SU-DHL-6 (cell line): ENCODE results near the gene VPS13D.
"Not testable (repeated sequence)": the region's sequence is repeated elsewhere in the genome, so short reads cannot be mapped to it uniquely, and the experiment has no call there.

ENCODE experiments used
- H2AFZ ChIP-seq: fragments of 200-600 bp; sonication (generic); 2 replicates; pipeline ENCODE4 v1.6.1; 2014; ENCODE audit warnings: low read depth, mild to moderate bottlenecking, moderate library complexity, mixed read lengths, antibody characterized with exemption, low read length; ENCODE audit not compliant: severe bottlenecking
- H3F3A ChIP-seq: fragments of 200-600 bp; shearing (Covaris generic); 2 replicates; pipeline ENCODE4 v1.6.0; 2016; ENCODE audit warnings: antibody characterized with exemption, mild to moderate bottlenecking; ENCODE audit not compliant: insufficient read depth
- H3K27ac ChIP-seq: fragments of 200-600 bp; sonication (generic); 2 replicates; pipeline ENCODE4 v1.5.1; 2016; ENCODE audit warnings: low read depth, mild to moderate bottlenecking, low read length, moderate library complexity, mixed read lengths
- H3K27me3 ChIP-seq: fragments of 200-600 bp; sonication (generic), shearing (Covaris generic); 2 replicates; pipeline ENCODE4 v1.6.0; 2014; ENCODE audit warnings: mild to moderate bottlenecking, low read length
- H3K36me3 ChIP-seq: fragments of 200-600 bp; sonication (generic); 2 replicates; pipeline ENCODE4 v1.6.1; 2014; ENCODE audit warnings: mild to moderate bottlenecking, low read length, mixed read lengths
- H3K4me2 ChIP-seq: fragments of 300-600, 200-600 bp; shearing (Covaris generic), sonication (generic); 2 replicates; pipeline ENCODE4 v1.6.0; 2014; ENCODE audit warnings: low read length, low read depth, mild to moderate bottlenecking; ENCODE audit not compliant: poor library complexity, severe bottlenecking
- H3K4me3 ChIP-seq: fragments of 200-600 bp; sonication (generic); 2 replicates; pipeline ENCODE4 v1.5.1; 2014; ENCODE audit warnings: antibody characterized with exemption, low read length, mild to moderate bottlenecking, mixed read lengths; ENCODE audit not compliant: insufficient read depth, poor library complexity, severe bottlenecking
- H3K79me2 ChIP-seq: fragments of 200-600 bp; sonication (generic); 2 replicates; pipeline ENCODE4 v1.6.1; 2014; ENCODE audit warnings: mild to moderate bottlenecking, low read length, moderate library complexity; ENCODE audit not compliant: insufficient read depth
- H3K9ac ChIP-seq: fragments of 200-600 bp; sonication (generic); 2 replicates; pipeline ENCODE4 v1.7.0; 2014; ENCODE audit warnings: mild to moderate bottlenecking, low read length
- H3K9me2 ChIP-seq: fragments of 200-600 bp; sonication (generic); replicated peaks from 2 replicates; pipeline ENCODE4 v1.6.1; 2014; ENCODE audit warnings: low read length; ENCODE audit not compliant: insufficient read depth
- H3K9me3 ChIP-seq: fragments of 200-600 bp; sonication (generic); 2 replicates; pipeline ENCODE4 v1.6.1; 2014; ENCODE audit warnings: low read length, mixed read lengths; ENCODE audit not compliant: insufficient read depth
- H4K20me1 ChIP-seq: fragments of 200-600 bp; sonication (generic); 2 replicates; pipeline ENCODE4 v1.6.1; 2014; ENCODE audit warnings: low read depth, mild to moderate bottlenecking, antibody characterized with exemption, low read length, moderate library complexity, mixed read lengths
- CTCF ChIP-seq: fragments of 200-600 bp; sonication (generic); IDR thresholded peaks from one replicate; pipeline ENCODE4 v1.5.1; 2017; ENCODE audit warnings: antibody characterized with exemption, mild to moderate bottlenecking, low read length, moderate library complexity; ENCODE audit not compliant: insufficient read depth, poor library complexity, severe bottlenecking
- EZH2phosphoT487 ChIP-seq: fragments of 200-600 bp; sonication (generic), shearing (Covaris generic); conservative IDR thresholded peaks from 2 replicates; pipeline ENCODE4 v1.6.1; 2018; ENCODE audit warnings: mild to moderate bottlenecking, antibody characterized with exemption, low read length, moderate library complexity, mixed read lengths

Gene VPS13D

GRCh38 chr1:12320486-12320885 is 90.7 kb downstream of the VPS13D start:
- Histone ChIP-seq H3K27me3 (no peaks in the 10 kb centered on the region), H3F3A (no peaks in the 10 kb centered on the region), H3K79me2 (no peaks in the 10 kb centered on the region), H3K9ac (no peak overlapping the region), H3K9me3 (no peaks in the 10 kb centered on the region), H3K4me3 (no peak overlapping the region), H4K20me1 (no peaks in the 10 kb centered on the region), H2AFZ (no peak overlapping the region), H3K36me3 (0 out of 2 replicates have a peak, but pooled peaks cover 2% of the 10 kb centered on the region), H3K4me2 (no peak overlapping the region), H3K27ac (no peak overlapping the region), H3K9me2 (no peaks in the 10 kb centered on the region)
- no peak for TF ChIP-seq CTCF
- no peak for TF ChIP-seq EZH2phosphoT487

- Histone ChIP-seq H3K9me3 (no peaks in the 10 kb centered on the region), H3F3A (no peaks in the 10 kb centered on the region), H3K36me3 (0 out of 2 replicates have a peak, but pooled peaks cover 2% of the 10 kb centered on the region), H3K4me2 (no peak overlapping the region), H2AFZ (no peak overlapping the region), H3K79me2 (no peaks in the 10 kb centered on the region), H3K4me3 (no peak overlapping the region), H3K27ac (no peak overlapping the region), H3K9me2 (no peaks in the 10 kb centered on the region), H3K9ac (no peak overlapping the region), H4K20me1 (no peaks in the 10 kb centered on the region), H3K27me3 (no peaks in the 10 kb centered on the region)
- TF ChIP-seq CTCF: no peak
- TF ChIP-seq EZH2phosphoT487: no peak
Observed at GRCh38 chr1:12324423-12324822, 94.6 kb downstream of the VPS13D start.

DNA sequence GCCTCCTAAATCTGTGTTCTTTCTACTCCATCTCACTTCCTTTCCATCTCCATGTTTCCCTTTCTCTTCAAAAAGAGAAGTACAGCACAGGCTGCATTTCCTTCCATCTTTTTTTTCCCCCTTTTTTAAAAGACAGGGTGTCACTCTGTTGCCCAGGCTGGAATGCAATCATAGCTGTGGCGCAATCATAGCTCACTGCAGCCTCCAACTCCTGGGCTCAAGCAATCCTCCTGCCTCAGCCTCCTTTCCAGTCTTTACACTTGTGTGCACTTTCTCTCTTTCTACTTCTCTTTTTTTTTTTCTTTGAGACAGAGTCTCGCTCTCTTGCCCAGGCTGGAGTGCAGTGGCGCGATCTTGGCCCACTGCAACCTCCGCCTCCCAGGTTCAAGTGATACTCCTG is 95.1 kb downstream of the VPS13D start:
- H3K79me2 ChIP-seq, H3K4me2 ChIP-seq, H3K36me3 ChIP-seq, H3K9me2 ChIP-seq, H3K27me3 ChIP-seq, H3K4me3 ChIP-seq, H2AFZ ChIP-seq, H3F3A ChIP-seq, H3K27ac ChIP-seq, H3K9me3 ChIP-seq, H4K20me1 ChIP-seq, H3K9ac ChIP-seq: not testable (repeated sequence)

GRCh38 chr1:12326986-12327385 is 97.2 kb downstream of the VPS13D start:
- Histone ChIP-seq H2AFZ (no peak overlapping the region), H3K79me2 (no peaks in the 10 kb centered on the region), H3K27ac (no peak overlapping the region), H3K36me3 (0 out of 2 replicates have a peak, but pooled peaks cover 2% of the 10 kb centered on the region), H3K4me3 (no peak overlapping the region), H3K9ac (no peak overlapping the region), H3K4me2 (no peak overlapping the region), H4K20me1 (no peaks in the 10 kb centered on the region), H3K9me3 (no peaks in the 10 kb centered on the region), H3K27me3 (no peaks in the 10 kb centered on the region), H3F3A (no peaks in the 10 kb centered on the region), H3K9me2 (no peaks in the 10 kb centered on the region)
- no peak for TF ChIP-seq EZH2phosphoT487
- TF ChIP-seq CTCF: no peak
